ENCODE data around the gene MYH4. TPM values are rescaled to one million over a fixed set of nuclear protein-coding genes. Genes with fewer than 3 reads are reported as not detected.

MYH4 gene
- total and polyA plus RNA-seq, 2 donors (not counting 1 experiment from before 2014, with no cell fraction given), result not detected

Other genes starting within 250 kb of the MYH4 start
- not detected in 2 replicates for gene MYH13, start 96.6 kb downstream of the MYH4 start, total RNA-seq
- not detected in 2 replicates for gene MYH13, start 96.6 kb downstream of the MYH4 start, polyA plus RNA-seq
- gene MYH8, start 47.6 kb downstream of the MYH4 start, total RNA-seq, result not detected in 2 replicates
- not detected in 2 replicates for gene MYH8, start 47.6 kb downstream of the MYH4 start, polyA plus RNA-seq
- gene MYH1, start 49.0 kb upstream of the MYH4 start, total RNA-seq, result not detected in 2 replicates
- not detected in 2 replicates for gene MYH1, start 49.0 kb upstream of the MYH4 start, polyA plus RNA-seq
- not detected in 2 replicates for gene MYH2, start 80.1 kb upstream of the MYH4 start, total RNA-seq
- not detected in 2 replicates for gene MYH2, start 80.1 kb upstream of the MYH4 start, polyA plus RNA-seq
- 10.9 and 13.5 TPM in 2 replicates for gene MYH3, start 187.8 kb upstream of the MYH4 start, total RNA-seq
- 8.3 and 9.4 TPM in 2 replicates for gene MYH3, start 187.8 kb upstream of the MYH4 start, polyA plus RNA-seq
- gene SCO1, start 228.0 kb upstream of the MYH4 start, total RNA-seq, result 28.6 and 33.1 TPM in 2 replicates
- gene SCO1, start 228.0 kb upstream of the MYH4 start, polyA plus RNA-seq, result 5.9 and 8.4 TPM in 2 replicates
- gene ADPRM, start 228.0 kb upstream of the MYH4 start, total RNA-seq, result 29.1 and 32.4 TPM in 2 replicates
- gene ADPRM, start 228.0 kb upstream of the MYH4 start, polyA plus RNA-seq, result 19.9 and 24.3 TPM in 2 replicates